DND-41 (cell line): ENCODE data around the gene C11orf58.

ENCODE experiments used
- ATAC-seq: fragments of 200-7000 bp; cut with Tn5 transposase; 3 replicates; pipeline ENCODE4 v1.9.1; 2021; ENCODE audit warnings: low read depth; ENCODE audit not compliant: insufficient read depth
- DNase-seq: peaks from one replicate; pipeline ENCODE4 v3.0.0-alpha.2; 2020
- H2AFZ ChIP-seq: 2 replicates; pipeline ENCODE4 v1.6.0; 2012; ENCODE audit warnings: low read depth, low read length
- H3K27ac ChIP-seq: 2 replicates; pipeline ENCODE4 v1.5.1; 2012; ENCODE audit warnings: low read length, inconsistent platforms
- H3K27me3 ChIP-seq: fragments of 200-600 bp; sonication (generic); 2 replicates; pipeline ENCODE4 v1.6.0; 2012; ENCODE audit warnings: low read length, mild to moderate bottlenecking, inconsistent platforms; ENCODE audit not compliant: insufficient read depth, poor library complexity
- H3K36me3 ChIP-seq: 2 replicates; pipeline ENCODE4 v1.5.1; 2012; ENCODE audit warnings: low read length, inconsistent platforms; ENCODE audit not compliant: insufficient read depth
- H3K4me1 ChIP-seq: 2 replicates; pipeline ENCODE4 v1.5.1; 2012; ENCODE audit warnings: mild to moderate bottlenecking, low read length; ENCODE audit not compliant: insufficient read depth
- H3K4me2 ChIP-seq: 2 replicates; pipeline ENCODE4 v1.6.0; 2012; ENCODE audit warnings: mild to moderate bottlenecking, moderate library complexity, low read length, inconsistent platforms; ENCODE audit not compliant: insufficient read depth
- H3K4me3 ChIP-seq, 2 experiments: fragments of 200-600 bp in 1 of 2; shearing (Covaris generic) in 1 of 2; 2 replicates each; pipeline ENCODE4 v1.5.1; 2012 to 2016; ENCODE audit warnings: inconsistent platforms in 2 of 2, low read length in 2 of 2, mild to moderate bottlenecking in 2 of 2, low read depth in 1 of 2, moderate library complexity in 1 of 2
- H3K79me2 ChIP-seq: 2 replicates; pipeline ENCODE4 v1.6.0; 2012; ENCODE audit warnings: low read length, inconsistent platforms; ENCODE audit not compliant: insufficient read depth
- H3K9ac ChIP-seq: 2 replicates; pipeline ENCODE4 v1.6.0; 2012; ENCODE audit warnings: low read depth, mild to moderate bottlenecking, inconsistent platforms, low read length, moderate library complexity
- H3K9me3 ChIP-seq: 2 replicates; pipeline ENCODE4 v1.5.1; 2012; ENCODE audit warnings: low read length, moderate library complexity, mild to moderate bottlenecking, inconsistent platforms; ENCODE audit not compliant: insufficient read depth, severe bottlenecking
- H4K20me1 ChIP-seq: 2 replicates; pipeline ENCODE4 v1.6.0; 2012; ENCODE audit warnings: low read length; ENCODE audit not compliant: insufficient read depth
- CTCF ChIP-seq: IDR thresholded peaks from 2 replicates; pipeline ENCODE4 v1.5.1; 2012; ENCODE audit warnings: borderline replicate concordance, low read length, moderate library complexity, mild to moderate bottlenecking; ENCODE audit not compliant: poor library complexity, severe bottlenecking; ENCODE audit errors: extremely low read depth
- EZH2 ChIP-seq: IDR thresholded peaks from 3 replicates; pipeline ENCODE4 v1.6.1; 2012; ENCODE audit warnings: borderline replicate concordance, low read depth, mild to moderate bottlenecking, moderate library complexity, low read length, inconsistent platforms; ENCODE audit not compliant: severe bottlenecking

The C11orf58 gene

DNA sequence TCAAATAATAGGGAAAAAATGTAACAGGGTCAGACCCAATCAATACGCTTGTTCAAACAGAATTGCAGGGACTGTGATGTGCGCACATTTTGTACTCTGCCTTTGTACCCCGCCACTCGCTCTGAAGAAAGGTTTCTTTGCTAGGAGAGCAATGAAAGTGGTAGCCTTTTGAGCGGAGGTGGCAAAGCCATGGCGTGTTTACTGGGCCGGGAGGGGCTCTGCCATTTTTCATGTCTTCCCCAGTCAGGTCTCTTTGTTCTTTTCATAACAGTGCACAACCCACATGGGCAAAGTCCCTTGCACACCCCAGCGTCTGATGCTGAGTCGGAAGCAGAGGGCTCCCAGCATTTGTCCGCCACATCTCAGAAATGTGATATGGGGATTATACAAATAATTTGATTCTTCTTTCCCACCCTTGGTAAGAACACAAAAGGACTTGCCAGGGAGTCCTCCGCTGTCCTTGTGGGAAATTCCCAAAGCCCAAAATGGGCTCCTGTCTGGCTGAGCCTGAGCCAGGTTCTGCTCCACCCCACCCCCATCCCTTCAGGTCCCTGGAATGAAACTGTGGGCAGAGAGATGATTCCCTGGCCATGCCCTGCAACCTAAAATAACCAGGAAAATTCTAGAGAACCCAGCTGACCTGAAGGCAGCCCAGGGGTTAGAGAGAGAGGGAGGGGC, 36.6 kb downstream of the C11orf58 start:
- no peak overlapping the region for H2AFZ ChIP-seq

DNA sequence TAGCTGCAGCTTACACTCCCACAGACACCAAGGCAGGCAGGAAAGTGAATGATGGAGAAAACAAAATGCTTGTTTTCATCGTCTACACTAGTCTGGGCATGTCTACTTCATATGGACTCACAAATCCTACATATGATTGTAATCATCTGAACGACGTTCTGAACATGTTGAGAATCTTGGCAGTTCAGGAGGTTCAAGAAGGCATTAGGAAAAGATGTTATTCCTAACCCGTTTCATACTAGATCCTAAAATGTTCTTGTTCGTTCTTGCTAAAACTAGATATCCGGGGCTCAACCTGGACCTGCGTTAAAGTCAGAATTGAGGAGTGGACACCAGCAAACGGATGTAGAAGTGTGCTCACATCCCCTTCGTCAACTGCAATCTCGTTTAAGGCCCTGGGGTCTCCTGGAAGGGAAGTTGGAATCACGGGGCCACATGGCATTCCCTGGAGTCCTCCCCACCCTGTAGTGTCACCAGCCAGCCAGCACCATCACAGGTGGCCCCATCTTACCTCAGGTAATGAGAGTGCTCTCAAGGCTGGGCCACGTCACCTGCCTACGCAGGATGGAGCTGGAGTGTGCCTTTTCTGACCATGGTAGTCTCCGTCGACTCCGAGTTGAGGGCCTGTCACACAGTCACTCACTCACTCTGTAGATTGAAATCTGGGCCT, 37.3 kb downstream of the C11orf58 start:
- no peaks in the 10 kb centered on the region for H4K20me1 ChIP-seq
- peaks cover 17% of the 10 kb centered on the region for H3K27me3 ChIP-seq
- no peak for TF ChIP-seq EZH2
- TF ChIP-seq CTCF, result no peak
- H2AFZ ChIP-seq, result no peak overlapping the region
- no peak overlapping the region for H3K4me2 ChIP-seq
- H3K9ac ChIP-seq, result no peak overlapping the region
- H3K79me2 ChIP-seq, result no peaks in the 10 kb centered on the region
- H3K4me1 ChIP-seq, result no peaks in the 10 kb centered on the region
- H3K36me3 ChIP-seq, result no peaks in the 10 kb centered on the region
- H3K4me3 ChIP-seq, result no peak overlapping the region
- no peaks in the 10 kb centered on the region for H3K9me3 ChIP-seq
- no peak overlapping the region for H3K27ac ChIP-seq
- DNase-seq, result no peak
- no peak for ATAC-seq

More for the DNA sequence above, 36.6 kb downstream of the C11orf58 start:
- Histone ChIP-seq H3K4me2 (no peak overlapping the region), H3K27me3 (peaks cover 19% of the 10 kb centered on the region), H3K9me3 (no peaks in the 10 kb centered on the region), H4K20me1 (no peaks in the 10 kb centered on the region), H3K79me2 (no peaks in the 10 kb centered on the region), H3K27ac (no peak overlapping the region), H3K9ac (no peak overlapping the region), H3K36me3 (no peaks in the 10 kb centered on the region), H3K4me1 (no peaks in the 10 kb centered on the region), H3K4me3 (no peak overlapping the region)
- DNase-seq, result no peak
- ATAC-seq, result no peak
- TF ChIP-seq CTCF (no peak), EZH2 (no peak)

DNA sequence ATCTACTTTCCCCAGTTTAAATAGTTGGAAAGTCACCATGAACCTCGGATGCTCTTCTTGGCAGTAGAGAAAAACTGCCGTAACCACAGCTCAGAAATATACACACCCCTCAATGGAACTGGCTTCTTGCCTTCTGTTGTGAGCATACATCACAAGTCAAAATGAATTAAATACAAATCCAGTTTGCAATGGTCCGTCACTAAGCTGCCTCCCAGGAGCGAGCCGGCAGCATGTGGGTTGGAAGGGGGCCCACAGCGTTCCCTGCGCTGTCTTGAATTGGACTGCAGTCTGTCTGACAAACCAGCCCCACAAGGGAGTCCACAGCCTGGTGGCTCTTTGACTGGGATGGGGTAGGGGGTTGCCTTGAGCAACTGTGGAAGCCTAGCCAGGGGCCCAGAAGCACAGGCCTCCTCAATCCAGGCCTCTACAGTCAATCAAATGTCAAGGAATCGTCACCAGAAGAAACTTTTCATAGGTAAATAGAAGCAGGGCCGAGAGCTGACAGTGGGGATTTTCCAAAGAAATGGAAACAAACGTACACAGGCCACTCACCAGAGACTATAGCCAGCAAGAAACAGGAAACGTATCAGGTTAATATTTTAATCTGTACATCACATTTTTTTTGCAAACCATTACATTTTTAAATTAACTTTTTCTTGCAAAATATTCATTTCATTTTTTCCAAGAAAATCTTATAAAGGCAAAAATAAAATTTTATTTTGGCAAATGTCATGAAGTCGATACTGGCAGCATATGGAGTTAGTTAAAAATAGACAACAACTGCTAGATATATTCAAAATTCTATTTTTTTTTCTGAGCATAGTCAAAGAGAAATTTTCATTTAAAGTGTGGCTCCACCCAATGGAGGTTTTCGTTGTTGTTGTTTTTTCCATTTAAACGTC, 38.5 kb downstream of the C11orf58 start:
- ATAC-seq, result no peak
- peaks cover 10% of the 10 kb centered on the region for H3K27me3 ChIP-seq
- no peak overlapping the region for H2AFZ ChIP-seq
- no peak overlapping the region for H3K4me3 ChIP-seq
- no peak overlapping the region for H3K27ac ChIP-seq
- no peak overlapping the region for H3K9ac ChIP-seq
- H3K36me3 ChIP-seq, result no peaks in the 10 kb centered on the region
- no peaks in the 10 kb centered on the region for H3K9me3 ChIP-seq
- DNase-seq, result no peak
- H4K20me1 ChIP-seq, result no peaks in the 10 kb centered on the region
- no peaks in the 10 kb centered on the region for H3K4me1 ChIP-seq
- no peak overlapping the region for H3K4me2 ChIP-seq
- no peaks in the 10 kb centered on the region for H3K79me2 ChIP-seq
- TF ChIP-seq EZH2 (no peak), CTCF (no peak)
